HG03159 (cell line): ENCODE results near the gene UBE2G2.
A peak's percentile ranks its signal among the peaks of the same experiment; 100 is the strongest.

Experiments
- ATAC-seq: cut with Tn5 transposase; IDR thresholded peaks from one replicate; pipeline ENCODE4 v1.9.1; 2021; ENCODE audit warnings: mild to moderate bottlenecking, moderate library complexity; ENCODE audit not compliant: unreplicated experiment

The UBE2G2 gene

GRCh38 chr21:44801468-44802395, at the start of gene UBE2G2:
Gene UBE2G2, minus strand, starts transcription at chr21:44801820. Its CDS starts 72 bp downstream, at chr21:44801748.
- ATAC-seq, result peak; percentile 75

DNA sequence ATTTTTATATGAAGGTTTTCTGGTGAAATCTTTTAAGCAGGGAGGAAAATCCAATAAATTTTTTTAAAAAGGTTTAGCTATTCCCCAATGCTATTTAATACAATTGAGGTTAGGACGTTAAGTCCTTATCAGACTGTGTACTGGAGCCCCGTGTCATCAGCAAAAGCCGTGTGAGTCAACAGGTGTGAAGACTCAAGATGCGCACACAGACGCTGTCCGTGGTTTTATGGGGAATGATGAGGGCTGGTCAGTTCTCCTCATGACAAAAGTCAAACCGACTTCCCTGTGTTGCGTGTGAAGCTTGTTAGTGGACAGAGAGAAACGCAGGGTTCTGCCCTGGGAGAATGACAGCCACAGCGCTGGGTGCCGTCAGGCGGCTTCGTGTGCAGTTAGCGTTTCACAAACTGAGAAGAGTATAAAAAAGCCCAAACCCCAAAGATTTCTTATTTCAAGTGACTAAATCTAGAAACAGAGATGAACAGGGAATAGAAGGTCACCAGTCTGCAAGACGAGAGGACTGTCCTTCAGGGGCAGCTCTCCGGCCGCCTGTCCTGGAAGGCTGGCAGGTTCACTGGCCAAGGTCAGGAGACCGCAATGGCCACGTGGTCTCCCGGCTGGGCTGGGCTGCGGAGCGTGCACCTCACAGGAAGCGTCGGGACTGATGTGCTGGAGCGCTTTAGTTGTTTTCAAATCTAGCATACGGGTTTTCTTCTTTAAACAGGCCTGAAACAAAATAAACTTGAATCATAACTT, 49.5 kb upstream of the UBE2G2 start:
- no peak for ATAC-seq

- ATAC-seq, result no peak
These were observed 48.7 kb upstream of the UBE2G2 start for GRCh38 chr21:44850208-44850800.

DNA sequence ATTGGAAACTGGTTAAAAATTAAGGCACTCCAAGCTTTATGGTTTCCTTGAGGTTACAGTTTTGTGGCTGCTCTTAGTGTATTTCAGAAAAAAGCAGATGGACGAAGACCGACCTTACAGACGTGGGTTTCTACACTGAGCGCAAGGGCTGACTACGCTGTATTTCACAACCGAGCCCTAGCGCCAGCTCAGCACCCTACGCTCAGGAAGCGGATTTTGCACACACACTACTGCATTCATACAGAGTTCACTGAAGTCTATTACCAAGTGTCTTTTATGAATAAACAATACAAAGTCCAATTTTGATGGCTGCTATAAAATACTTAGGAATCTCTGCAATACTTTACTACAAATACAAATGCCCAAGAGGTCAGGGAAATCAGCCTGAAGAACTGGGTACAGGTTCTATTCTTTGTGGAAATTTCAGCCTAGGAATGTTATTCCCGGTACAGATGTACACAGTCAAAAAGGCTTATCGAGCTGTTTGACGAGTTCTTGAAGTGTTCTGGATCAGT, 48.1 kb upstream of the UBE2G2 start:
- no peak for ATAC-seq

- no peak for ATAC-seq
These were observed 47.4 kb upstream of the UBE2G2 start for GRCh38 chr21:44848821-44849521.

DNA sequence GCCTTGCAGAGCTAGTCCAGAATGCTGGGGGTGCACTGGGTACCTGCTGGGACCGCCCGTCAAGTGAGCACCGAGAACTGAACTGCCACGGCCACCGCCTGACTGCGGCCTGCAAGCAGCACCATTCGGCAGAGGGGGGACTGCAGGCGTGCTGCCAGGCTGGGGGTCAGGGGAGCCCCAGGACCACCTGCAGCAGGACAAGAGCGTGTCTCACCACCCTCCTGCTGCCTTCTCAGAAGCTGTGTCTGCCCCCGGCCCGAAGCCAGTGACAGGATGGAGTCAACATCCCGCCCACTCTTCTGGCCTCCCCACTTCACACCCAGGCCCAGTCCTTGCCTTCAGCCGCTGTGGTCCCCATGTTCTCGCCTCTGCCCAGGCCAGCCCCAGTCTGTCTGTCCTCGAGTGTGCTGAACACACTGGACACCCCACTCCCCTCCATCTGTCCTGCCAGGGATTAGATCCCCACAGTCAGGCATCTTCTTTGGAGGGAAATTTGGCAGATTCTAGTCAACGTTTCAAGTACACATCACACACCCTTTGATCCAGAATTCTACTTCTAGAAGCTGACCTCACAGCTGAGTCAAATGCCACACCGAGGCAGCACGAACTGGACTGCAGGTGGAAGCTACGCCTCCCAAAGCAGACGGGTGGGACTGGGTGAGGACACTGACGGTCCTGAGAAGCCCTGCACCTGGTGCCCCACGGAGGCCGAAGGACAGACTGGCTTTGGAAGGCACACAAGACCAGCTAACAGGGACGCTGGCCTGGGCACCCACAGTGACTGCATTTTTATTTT, 45.8 kb upstream of the UBE2G2 start:
- no peak for ATAC-seq

- ATAC-seq, result no peak
These were observed 45.1 kb upstream of the UBE2G2 start for GRCh38 chr21:44846485-44847260.

DNA sequence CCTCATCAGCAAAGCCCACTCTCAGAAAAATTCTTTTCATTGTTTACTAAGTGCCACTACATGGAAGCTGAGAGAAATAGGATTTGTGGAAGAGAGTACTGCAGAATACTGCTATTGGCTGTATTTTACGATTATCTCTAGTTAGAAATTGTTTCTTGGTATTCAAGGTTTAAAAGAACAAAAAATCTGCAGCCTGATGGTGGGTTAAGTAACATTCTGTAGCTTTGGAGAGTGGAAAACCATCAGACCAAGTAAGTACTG, 44.5 kb upstream of the UBE2G2 start:
- no peak for ATAC-seq

DNA sequence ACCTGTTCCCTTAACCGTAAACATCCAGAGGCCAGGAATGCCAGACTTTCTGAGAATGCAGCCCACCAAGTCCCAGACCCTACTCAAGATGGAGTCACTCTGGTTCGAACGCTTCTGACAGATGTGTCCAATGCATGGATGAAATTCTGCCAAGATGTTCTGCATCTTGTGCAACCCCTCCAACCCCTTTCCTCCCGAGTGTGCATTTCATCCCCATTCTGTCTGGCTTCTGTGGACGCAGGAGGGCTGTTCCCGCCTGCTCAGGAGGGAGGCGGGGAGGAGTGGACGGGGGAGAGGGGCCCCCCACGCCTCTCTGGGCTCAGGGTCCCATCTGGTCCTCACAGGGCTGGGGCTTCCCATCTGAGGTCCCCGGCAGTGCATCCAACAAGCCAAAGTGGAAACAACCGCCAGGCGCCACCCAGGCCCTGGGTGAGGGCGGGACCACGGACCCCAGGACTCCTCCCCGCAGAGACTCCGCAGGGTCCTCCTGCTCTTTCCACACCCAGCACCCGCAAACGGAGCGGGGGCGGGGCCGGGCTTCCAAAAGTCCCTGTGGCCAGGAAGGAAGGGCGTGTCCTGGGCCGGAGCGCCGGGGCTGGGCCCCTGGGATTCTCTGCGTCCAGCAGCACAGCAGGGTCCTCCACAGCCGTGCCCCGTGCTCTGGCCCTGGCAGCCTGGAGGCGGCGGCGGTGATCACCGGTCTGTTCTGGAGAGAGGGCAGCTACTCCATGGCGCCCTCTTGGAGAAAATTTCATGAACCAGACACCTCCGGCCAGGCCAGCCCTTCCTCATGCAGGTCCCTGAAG, 44.0 kb upstream of the UBE2G2 start:
- no peak for ATAC-seq

DNA sequence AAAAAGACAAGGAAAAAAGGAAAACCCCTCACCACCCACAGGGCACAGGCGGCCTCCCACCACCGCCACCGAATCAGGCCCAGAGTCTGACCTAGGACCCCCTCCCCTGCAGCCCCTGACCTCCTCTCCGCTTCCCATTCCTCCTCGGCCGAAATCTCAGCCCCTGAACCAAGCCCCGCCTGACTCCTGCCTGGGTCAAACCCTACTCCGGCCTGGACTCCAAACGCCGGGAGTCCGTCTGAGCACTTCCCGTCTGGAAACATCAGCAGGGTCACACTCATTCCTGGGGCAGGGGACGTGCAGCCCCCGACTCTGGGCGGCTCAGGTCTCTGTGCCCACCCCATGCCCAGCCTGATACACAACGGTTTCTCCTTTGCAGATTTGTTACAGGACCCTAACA, 42.6 kb upstream of the UBE2G2 start:
- no peak for ATAC-seq

GRCh38 chr21:44842721-44843445, 41.3 kb upstream of the UBE2G2 start:
- ATAC-seq, result no peak

DNA sequence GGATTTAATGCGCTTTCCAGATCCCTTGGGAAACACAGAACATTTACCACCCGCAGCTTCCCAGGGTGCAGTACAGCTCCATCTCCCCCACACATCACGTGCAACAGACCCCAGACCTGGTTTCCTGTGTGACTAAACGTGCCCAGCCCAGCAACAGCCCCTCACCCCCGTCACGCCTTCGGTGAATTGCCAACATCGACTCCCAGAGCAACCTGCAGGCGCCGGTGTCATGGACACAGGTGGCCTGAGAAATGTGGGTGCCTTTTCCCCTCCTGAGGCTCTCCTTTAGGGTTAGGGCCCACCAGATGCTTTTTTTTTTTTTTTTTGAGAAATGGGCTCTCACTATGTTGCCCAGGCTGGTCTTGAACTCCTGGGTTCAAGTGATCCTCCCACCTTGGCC, 40.5 kb upstream of the UBE2G2 start:
- ATAC-seq, result no peak

DNA sequence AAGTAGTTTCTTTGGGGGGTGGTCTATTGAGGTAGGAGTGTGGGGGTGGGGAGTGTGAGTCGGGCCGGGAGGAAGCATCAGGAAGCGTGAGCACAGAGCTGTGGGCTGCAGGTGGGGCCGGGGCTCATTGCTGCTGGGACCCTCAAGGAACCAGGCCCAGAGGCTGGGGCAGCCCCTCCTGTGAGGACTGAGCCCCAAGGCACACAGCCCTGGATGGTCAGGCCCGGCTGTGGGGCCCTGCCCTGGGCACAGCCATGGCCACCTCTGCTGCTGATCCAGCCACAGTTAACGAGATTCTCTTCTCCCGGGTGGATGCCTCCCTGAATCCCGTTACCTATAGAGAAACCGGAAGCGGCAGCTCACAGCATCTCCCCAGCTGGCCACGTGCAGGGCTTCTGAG, 39.2 kb upstream of the UBE2G2 start:
- ATAC-seq, result no peak

DNA sequence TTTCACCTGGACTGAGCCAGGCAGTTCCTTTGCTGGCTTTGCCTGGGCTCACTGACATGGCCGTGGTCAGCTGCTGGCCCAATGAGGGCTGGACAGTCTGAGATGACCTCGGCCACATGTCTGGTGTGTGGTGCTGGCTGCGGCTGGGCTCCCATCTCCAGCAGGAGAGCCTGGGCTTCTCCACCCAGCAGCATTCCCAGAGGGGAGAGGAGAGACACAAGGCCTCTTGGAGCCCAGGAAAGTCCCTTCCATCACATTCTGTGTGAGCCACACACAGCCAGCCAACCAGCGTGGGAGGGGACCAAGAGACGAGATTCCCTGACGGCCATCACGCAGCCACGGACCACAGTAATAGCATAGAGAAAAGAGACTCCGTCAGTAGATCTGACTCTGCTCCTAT, 37.3 kb upstream of the UBE2G2 start:
- ATAC-seq, result no peak

- no peak for ATAC-seq
These were observed 36.6 kb upstream of the UBE2G2 start for GRCh38 chr21:44838039-44838895.

DNA sequence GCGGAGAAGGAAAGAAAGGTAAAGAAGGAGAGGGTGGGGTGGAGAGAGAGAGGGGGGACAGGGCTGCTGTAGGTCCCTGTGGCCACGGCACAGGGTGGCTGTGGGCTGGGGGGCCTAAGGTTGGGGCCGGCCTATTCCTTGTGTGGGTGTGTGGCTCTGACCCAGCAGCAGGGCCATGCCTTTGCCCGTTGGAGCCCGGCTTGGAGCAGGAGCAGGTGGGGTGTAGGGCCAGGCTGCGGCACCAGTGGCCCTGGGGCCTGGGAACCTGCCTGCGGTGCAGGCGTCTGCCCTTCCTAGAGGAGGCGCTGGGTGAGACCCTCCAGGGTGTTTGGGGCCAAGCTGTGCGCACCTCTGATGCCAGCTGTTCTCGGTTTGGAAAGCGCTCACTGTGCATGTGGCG, 35.9 kb upstream of the UBE2G2 start:
- no peak for ATAC-seq
